Stromal cell of bone marrow (primary cell): ENCODE data around the gene OR2T35.
"Not testable (repeated sequence)": the region's sequence is repeated elsewhere in the genome, so short reads cannot be mapped to it uniquely, and the experiment has no call there.

Source experiments
- DNase-seq: peaks from one replicate; pipeline ENCODE4 v3.0.0-alpha.2; 2012; ENCODE audit warnings: low read depth

The OR2T35 gene, protein sequence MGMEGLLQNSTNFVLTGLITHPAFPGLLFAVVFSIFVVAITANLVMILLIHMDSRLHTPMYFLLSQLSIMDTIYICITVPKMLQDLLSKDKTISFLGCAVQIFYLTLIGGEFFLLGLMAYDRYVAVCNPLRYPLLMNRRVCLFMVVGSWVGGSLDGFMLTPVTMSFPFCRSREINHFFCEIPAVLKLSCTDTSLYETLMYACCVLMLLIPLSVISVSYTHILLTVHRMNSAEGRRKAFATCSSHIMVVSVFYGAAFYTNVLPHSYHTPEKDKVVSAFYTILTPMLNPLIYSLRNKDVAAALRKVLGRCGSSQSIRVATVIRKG

DNA sequence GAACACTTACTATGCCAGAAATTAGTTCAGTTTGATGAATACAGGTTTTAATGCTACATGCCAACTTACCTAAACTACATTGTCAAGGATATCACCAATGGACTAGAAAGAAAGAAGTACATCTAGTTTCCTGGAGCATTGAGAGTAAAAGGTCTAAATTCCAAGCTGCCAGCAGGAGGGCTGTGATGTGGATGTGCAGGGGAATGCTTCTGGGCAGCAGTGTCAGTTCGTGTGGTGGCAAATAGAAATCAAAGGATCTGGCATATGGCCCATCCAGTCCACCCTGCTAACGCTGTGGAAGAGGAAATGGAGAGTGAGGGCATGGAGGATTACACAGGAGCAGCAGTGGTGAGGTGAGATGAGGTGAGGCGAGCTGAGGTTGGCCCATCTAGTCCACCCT, at the start of gene OR2T35:
OR2T35 (minus strand) TSS at position 101 of the 400 bp plus-strand sequence. CDS start 6,020 bp downstream, outside the sequence.
- DNase-seq: not testable (repeated sequence)

DNA sequence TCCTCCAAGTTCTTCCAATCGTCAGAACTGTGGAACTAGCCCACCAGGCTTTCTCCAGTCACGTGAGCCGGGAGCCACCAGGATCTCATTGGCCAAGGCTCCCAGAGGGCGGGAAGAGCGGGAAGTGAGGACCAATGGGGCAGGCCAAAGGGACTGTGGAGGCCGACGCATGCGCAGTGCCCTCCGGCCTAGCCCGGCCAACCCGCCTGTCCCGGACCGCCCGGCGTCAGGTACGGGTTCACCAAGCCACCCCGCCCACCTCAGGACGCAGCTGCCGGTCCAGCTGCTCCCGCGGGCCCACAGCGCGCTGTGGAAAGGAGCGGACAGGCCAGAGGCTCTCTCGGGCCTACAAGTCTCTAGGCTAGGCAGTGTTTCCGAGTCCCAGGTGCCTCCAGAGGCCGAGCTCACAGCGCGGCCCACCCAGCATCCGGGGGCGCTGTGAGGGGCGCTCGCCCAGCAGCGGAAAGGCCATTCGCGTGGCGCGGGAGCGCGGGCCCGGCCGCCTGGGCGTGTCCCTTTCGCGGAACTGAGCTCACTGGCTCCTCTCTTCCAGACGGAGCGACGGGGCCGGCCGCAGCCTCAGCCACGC, 46.6 kb upstream of the OR2T35 start:
- no peak for DNase-seq

DNA sequence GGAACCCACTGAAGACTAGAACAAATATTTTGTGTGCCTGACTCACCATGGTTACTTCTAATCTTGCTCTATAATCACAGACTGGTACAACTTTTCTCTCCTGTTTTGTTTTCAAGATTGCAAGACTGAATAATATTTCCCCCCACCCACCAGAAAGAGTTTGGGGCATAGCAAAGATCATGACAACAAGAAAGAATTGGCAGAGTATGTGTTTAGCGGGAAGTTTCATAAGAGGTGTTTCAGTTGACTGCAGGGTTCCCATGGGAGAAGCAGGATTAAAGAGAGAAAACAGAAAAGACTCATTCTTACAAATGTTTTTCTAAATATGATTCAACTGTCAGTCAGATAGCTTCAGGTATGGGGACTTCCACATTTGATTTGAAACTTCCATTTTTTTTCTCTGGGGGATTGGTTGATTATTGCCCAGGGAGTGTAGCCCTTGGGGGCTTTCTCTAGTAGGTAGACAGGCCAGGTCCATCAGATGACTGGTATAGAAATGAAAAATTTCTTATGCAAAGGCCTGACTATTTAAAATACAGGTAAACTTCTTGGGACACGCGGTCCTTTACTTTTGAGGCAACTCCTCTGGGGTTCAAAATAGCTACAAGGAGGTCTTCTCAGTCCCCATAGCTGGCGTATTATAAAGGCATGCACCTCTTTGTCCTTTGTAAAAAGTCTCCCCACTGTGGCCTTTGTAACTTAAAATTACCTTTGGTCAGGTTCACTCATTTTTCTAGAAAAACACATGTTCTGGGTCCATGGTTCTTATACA, 43.6 kb upstream of the OR2T35 start:
- DNase-seq: no peak

DNA sequence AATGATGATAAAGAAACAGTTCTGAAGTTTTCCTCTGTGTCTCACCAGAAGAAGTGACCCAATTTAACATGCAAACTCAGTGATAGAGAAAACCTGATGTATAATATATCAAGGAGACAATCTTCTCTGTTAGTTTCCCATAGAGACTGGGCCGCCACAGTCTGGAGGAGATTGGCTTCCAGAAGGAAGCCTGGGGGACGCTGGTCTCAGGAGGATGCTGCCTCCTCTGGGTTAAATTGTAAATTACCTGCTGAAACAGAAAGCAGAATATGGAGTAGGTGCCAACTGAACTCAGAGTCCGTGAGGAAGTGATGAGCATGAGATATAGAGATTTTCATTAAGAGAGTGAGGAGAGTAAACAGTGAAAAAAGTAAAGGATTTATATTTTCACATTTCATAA, 41.7 kb upstream of the OR2T35 start:
- DNase-seq: no peak

DNA sequence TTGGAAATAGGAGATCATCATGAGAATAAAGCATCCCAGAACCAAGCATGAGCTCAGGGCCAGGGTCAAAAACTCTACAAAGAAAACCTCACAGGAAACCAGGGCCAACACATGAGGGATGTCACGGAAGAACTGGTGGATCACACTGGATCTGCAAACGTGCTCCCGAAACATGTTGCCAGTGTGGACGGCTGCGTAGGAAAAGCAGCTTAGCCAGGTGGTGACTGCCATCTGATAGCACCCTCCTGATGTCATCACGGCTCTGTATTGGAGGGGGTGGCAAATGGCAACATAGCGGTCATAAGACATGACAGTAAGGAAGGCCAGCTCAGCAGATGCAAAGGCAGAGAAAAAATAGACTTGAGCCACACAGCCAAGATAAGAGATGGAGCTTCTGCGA, 36.6 kb upstream of the OR2T35 start:
- DNase-seq: no peak

DNA sequence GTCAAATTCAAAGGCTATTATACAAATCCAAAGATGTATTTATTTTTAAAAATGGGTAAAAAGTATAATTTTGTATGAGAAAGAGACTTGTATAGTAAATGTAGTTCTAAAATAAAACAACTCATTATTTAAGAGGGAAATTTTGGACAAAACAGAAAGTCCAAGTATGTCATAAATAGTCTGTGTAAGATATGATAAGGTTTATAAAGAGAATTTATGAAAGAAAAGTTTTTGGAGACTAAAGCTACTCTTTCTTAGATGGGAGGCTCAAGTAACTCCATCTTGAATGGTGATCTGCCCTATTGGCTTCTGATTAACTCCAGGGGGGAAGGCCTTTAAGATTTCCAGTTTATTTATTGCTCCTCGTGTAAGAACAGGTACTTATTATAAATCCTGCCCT, 24.9 kb upstream of the OR2T35 start:
- DNase-seq: no peak

DNA sequence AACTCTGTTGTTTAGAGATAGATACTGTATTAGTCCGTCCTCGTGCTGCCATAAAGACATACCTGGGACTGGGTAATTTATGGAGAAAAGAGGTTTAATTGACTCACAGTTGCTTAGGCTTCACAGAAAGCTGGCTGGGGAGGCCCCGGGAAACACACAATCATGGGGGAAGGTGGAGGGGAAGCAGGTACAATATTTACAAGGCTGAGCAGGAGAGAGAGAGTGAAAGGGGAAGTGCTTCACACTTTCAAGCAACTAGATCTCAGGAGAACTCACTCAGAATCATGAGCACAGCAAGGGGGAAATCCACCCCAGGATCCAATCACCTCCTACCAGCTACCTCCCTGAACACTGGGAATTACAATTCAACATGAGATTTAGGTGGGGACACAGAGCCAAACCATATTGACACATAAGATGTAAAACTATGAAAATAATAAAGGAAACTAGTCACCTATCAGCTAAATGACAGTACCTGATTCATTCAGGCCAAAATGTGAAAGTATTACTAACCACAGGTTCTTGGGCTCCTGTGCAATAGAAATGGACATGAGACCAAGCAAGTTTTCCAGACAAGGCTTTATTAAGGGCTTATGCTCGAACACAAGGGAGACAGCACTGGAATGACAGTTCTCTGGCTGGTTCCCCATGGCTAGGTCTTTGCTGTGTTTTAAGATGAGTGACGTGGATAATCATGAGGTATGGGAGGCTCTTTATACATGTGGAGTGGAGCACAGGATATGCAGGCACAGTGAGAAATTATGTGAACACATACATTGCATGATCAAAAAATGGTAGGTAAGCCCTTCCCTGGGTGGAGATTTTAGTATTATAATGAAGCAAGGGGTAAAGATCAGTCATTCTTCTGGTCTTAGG, 18.6 kb upstream of the OR2T35 start:
- DNase-seq: not testable (repeated sequence)

DNA sequence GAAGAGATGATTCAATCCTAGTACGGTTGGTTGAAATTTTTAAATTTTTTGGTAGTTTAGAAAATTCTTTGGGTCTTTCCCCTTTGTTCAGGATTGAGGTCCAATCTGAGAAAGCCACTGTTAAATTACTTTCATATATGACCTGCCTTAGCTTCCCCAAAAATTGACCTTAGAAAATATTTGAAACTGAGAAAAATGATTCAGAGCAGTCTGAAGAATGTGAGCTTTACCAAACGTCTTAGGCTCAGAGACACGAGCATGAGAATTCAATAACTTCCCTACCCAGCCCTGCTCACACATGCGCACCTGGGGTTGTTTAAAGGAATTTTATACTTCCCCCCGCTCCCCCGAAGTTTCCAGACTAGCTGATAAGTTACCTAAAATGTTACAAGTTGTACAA, 11.7 kb upstream of the OR2T35 start:
- DNase-seq: not testable (repeated sequence)

DNA sequence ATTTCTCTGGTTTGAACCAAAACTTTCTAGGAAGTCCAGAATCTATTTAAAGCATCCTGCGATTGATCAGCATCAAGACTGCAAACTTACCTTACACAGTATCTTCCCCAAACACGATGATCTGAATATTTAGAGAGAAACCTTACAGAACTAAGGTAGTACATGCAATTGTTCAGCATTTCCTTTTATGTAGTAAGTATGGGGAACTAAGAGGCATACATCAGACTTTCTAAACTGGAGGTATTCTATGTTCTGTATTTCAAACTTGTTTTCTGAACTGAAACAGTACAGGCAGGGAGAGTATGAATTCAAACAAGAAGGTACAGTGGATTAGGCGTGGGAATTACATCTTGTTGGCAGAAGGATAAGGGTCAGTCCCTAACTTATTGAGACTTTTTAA, 10.3 kb upstream of the OR2T35 start, which contains the start of gene OR2T27:
OR2T27 (minus strand) TSS at position 175 of the 400 bp plus-strand sequence. CDS start 4,644 bp downstream, outside the sequence.
- not testable (repeated sequence) for DNase-seq

DNA sequence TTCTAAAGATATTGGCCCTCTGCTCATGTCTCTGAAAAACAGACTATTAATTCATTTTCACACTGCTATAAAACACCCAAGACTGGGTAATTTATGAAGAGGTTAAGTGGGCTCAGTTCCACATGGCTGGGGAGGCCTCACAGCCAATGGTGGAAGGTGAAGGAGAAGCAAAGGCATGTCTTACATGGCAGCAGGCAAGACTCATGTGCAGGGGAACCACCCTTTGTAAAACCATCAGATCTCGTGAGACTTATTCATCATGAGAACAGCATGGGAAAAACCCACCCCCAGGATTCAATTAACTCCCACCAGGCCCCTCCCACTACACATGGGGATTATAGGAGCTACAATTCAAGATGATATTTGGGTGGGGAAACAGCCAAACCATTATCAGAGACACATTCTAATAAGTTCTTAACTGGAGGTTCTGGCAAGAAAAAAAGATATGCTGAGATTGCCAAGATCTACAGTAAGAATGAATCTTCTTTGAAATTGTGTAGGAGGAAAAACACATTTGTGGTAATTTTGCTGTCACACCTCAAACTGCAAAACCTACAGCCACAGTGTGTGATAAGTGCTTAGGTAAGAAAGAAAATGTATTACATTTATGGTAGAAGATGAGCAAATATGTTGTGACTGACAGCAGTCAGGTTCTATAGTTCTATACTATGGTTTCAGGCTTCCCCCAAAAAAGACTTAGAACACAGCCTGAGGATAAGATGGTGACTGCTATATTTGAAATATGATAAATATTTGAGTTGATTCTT, 3.9 kb upstream of the OR2T35 start:
- not testable (repeated sequence) for DNase-seq

DNA sequence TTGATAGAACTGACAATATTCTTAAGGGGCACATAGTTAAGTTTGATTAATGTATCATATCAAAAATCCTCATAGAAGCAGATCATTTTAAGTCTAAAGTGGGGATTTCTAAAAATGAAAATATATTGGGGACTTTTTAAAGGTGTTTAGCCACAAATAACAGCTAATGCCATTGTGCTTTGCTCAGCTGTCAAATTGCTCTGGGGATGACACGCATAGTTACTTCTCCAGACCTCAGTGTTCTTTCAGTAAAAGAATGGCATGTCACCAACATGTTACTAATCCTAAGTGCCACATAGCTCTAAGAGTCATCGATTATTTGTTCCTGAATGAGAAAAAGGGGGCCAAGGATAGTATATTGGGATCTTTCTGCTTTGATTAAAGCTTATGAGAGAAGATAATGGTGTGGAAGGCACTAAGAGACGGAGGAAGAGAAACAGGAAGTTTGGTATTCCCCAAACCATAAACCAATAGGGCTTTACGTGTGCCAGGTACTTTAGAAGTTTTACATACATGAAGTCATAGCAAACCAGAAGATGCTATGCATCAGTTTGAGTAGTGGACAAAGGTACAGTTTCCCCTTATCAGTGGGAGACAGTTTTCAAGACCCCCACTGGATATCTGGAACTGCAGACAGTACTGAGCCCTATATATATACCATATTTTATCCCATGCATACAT, 2.0 kb downstream of the OR2T35 start:
- not testable (repeated sequence) for DNase-seq

DNA sequence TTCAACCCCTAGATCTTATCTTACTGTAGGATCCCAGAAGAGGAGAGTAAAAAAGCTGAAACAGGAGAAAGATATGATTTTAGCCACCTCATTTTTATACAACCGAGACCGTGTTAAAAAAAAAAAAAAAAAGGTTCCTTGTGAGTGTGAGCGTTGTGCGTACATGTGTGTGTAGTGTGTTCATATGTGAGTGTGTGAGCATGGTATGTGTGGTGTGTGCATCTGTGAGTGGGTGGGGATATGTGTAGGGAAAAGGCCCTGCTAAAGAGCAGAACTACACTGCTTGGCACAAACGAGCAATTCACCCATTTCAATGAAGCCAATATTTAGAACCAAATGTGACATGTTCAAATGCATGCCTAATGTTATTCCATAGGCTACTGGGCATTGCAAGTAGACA, 3.5 kb downstream of the OR2T35 start:
- DNase-seq: not testable (repeated sequence)

DNA sequence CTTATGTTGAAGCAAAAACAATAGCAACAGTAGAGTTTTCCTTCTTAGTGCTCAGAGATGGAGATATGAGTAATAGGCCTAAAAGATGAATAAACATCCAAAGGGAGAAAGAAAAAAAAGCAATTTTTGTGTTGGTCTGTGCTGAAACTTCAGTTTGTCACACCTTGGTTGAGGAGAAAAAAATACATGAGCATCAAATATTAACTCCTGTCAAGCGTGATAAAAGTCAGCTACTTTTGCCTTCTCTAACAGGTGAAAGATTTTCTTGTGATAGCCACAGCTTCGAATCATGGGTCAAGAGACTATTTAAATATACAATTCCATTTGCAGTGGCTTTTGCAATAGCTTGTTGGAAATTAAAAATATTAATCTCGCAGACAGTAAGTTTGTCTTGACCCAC, 4.2 kb downstream of the OR2T35 start:
- DNase-seq: not testable (repeated sequence)

DNA sequence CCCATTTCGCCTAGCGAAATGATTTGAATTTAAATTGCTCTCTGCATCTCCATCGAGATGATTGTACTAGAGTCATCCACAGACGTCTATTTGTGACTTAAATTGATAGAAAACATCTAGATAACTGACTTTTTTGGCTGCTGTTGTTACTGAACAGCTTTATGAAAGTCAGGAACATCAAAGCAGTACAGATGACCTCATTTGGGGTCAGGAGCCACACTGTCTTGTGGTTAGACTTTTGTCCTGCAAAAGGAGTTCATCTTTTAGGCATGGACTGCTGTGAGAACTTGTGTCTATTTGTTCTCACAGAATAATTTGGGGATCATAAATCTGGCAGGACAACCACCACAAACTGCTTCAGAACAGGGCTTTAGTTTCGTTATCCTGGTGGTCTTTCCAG, 5.4 kb downstream of the OR2T35 start:
- DNase-seq: not testable (repeated sequence)

DNA sequence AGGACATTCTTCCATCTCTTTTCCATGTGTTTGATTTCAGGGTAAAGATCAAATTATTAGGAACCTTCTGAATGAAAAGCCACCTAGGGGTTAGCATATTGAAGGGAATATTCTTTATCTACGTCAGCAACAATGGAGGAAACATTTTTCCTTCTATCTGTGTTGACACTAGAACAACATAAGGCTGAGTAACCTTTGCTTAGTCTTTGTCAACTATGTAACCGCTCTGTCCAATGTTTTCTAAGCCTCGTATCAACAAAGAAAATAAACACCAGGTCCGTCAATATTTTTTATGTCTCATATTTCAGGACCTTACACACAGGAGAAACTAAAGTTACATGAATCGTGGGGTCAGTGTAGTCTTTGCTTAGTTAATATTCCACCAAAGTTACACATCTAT, 8.5 kb downstream of the OR2T35 start:
- not testable (repeated sequence) for DNase-seq

DNA sequence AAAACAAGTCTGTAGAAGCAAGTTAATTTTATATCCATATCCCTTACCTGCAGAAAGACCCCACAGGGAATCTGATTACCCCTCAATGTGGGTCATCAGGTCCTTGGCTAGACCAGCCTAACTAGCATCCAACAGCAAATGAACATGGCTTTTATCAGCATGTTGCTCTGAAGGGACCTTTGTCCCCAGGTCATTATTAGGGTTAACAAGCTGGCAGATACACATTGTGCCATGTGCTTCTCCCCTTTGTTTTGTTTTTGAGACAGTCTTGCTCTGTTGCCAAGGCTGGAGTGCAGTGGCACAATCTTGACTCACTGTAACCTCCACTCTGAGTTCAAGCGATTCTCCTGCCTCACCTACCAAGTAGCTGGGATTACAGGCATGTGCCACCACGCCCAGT, 10.1 kb downstream of the OR2T35 start, which contains the start of gene OR2T11:
OR2T11 (minus strand) TSS at position 101 of the 400 bp plus-strand sequence. CDS start 7,963 bp downstream, outside the sequence.
- not testable (repeated sequence) for DNase-seq

DNA sequence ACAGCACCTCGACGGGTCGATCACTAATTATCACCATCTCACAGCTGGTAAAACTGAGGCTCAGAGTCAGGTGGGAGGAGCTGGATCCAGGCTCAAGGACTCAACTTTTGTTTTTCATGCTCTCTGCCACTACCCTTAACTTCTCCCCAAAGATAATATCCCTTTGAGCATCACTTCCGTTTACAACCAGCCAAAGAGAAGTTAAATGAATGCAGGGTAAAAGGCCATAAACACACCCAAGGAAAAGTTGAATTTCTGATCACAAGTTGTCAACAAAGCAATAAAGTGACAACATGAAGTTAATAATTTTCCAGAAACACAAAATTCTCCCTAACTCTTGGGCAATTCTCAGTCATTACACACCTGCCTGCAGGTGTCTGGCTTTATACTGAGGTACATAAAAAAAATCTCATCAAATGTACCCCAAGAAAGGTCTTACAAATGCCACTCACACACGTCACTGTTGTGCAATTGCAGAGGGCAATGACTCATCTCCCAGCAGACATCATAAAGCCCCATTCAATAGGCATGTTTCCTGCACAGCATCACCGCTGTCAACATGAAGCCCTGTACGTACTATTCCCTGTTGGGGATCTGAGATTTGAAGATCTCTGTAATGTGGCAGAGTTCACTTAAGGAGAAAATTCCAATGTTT, 13.6 kb downstream of the OR2T35 start:
- no peak for DNase-seq

DNA sequence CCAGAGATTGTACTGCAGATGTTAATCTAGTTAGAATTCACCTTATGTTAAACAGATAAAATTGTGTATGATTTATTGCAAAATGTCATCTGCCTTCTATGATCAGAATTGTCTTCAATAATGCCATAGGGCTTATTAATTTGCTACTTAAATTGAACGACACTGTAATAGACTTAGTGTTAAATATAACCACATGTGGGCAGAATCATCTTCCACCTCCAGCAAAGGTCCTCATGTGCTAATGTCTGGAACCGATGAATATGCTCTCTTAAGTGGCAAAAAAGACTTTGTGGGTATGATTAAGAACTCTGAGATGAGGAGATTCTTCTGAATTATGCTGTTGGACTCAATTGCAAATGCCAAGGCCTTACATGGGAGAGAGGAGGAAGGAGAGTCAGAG, 14.5 kb downstream of the OR2T35 start:
- DNase-seq: no peak

DNA sequence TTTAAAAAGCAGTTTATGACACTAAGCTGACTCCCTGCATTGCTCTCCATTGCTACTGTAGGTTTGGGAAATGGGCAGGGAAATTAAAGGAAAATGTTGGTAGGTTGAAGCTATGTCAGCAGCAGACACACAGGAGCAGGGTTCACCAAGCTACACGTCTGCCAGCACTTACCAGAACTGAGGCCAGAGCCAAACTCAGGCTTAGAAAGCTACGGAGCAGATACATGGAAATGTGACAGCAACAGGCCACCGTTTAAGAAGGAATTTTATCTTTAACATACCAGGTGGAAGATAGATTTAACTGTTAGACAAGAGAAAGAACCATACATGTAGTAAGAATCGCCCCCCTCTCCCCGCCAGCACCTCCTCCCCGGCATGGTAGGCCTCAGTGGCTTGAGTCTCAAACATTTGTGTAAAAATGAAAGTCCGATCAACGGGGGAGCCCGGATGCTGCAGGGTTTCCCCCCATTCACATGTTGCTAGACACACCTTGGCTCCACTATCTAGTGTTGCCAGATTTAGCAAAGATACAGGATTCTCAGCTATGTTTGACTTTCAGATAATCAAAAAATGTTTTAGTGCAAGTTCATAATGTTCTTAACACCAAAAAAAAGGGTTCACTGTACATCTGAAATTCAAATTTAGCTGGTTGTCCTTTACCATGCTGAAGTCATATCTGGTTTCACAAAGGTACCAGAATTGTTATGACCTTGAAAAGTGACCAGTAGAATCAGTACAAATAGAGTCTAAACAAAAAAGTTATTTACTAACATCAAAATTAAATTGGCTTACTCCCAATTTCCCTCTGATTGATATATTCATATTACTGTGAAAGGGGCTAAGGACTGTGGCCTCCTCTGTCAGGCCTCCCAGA, 16.9 kb downstream of the OR2T35 start:
- no peak for DNase-seq
